Ecto neural progenitor cell (in vitro differentiated cells): ENCODE data around the gene FPGS.
A peak's percentile ranks its signal among the peaks of the same experiment; 100 is the strongest.
"Not testable (repeated sequence)": the region's sequence is repeated elsewhere in the genome, so short reads cannot be mapped to it uniquely, and the experiment has no call there.

Experiments used
- DNase-seq: peaks from one replicate; pipeline ENCODE4 v3.0.0-alpha.2; 2018; ENCODE audit warnings: low spot score

FPGS gene

GRCh38 chr9:127802576-127803443 lies at the start of gene FPGS:
Gene FPGS (plus strand): TSS chr9:127802882. CDS start chr9:127802925, 43 bp downstream.
- peak; percentile 91 for DNase-seq

- peak; percentile 43 for DNase-seq
Observed at GRCh38 chr9:127753148-127753547, 49.5 kb upstream of the FPGS start.

- no peak for DNase-seq
Observed at GRCh38 chr9:127753622-127754021, 49.1 kb upstream of the FPGS start.

- peak; percentile 80 for DNase-seq
Observed at GRCh38 chr9:127754099-127755060, 48.3 kb upstream of the FPGS start.

GRCh38 chr9:127755061-127756060 lies 47.3 kb upstream of the FPGS start:
- peak; percentile 76 for DNase-seq

- no peak for DNase-seq
Observed at GRCh38 chr9:127756233-127756632, 46.4 kb upstream of the FPGS start.

GRCh38 chr9:127756776-127757175 lies 45.9 kb upstream of the FPGS start:
- not testable (repeated sequence) for DNase-seq

GRCh38 chr9:127758843-127759242 lies 43.8 kb upstream of the FPGS start:
- no peak for DNase-seq

GRCh38 chr9:127761061-127761460 lies 41.6 kb upstream of the FPGS start:
- no peak for DNase-seq

GRCh38 chr9:127761491-127761956 lies 41.2 kb upstream of the FPGS start:
- no peak for DNase-seq

- no peak for DNase-seq
Observed at GRCh38 chr9:127762111-127762676, 40.5 kb upstream of the FPGS start.

GRCh38 chr9:127763918-127764384 lies 38.7 kb upstream of the FPGS start:
- no peak for DNase-seq

GRCh38 chr9:127765418-127765817 lies 37.3 kb upstream of the FPGS start:
- DNase-seq, result no peak

- no peak for DNase-seq
Observed at GRCh38 chr9:127767410-127767809, 35.3 kb upstream of the FPGS start.

GRCh38 chr9:127767909-127768331 lies 34.8 kb upstream of the FPGS start:
- DNase-seq, result no peak

- DNase-seq, result no peak
Observed at GRCh38 chr9:127768698-127769097, 34.0 kb upstream of the FPGS start.

- no peak for DNase-seq
Observed at GRCh38 chr9:127769101-127769500, 33.6 kb upstream of the FPGS start.

- DNase-seq, result no peak
Observed at GRCh38 chr9:127769929-127770582, 32.6 kb upstream of the FPGS start.

GRCh38 chr9:127770583-127770904 lies 32.1 kb upstream of the FPGS start:
- DNase-seq, result no peak

- DNase-seq, result peak; percentile 100
Observed at GRCh38 chr9:127770905-127771569, 31.6 kb upstream of the FPGS start.
